Spinal cord (tissue), 10 donors: ENCODE results near the gene ZNF697. TPM values are rescaled to one million over a fixed set of nuclear protein-coding genes. Genes with fewer than 3 reads are reported as not detected.
"Not testable (repeated sequence)": the region's sequence is repeated elsewhere in the genome, so short reads cannot be mapped to it uniquely, and the experiment has no call there.

Experiments used
- DNase-seq, 6 donors: peaks; one replicate each; pipeline versions ENCODE4 v3.0.0 to v3.0.0-alpha.2; 2013 to 2015; ENCODE audit warnings: low spot score in 6 of 6, low read depth in 4 of 6
- H3K27ac ChIP-seq: one replicate; pipeline ENCODE4 v1.5.1; 2013; ENCODE audit warnings: low read depth, low read length, control low read depth
- H3K27me3 ChIP-seq: one replicate; pipeline ENCODE4 v1.6.1; 2013; ENCODE audit warnings: low read length; ENCODE audit not compliant: control insufficient read depth, insufficient read depth
- H3K36me3 ChIP-seq: one replicate; pipeline ENCODE4 v1.6.1; 2013; ENCODE audit warnings: low read length; ENCODE audit not compliant: control insufficient read depth, insufficient read depth
- H3K4me1 ChIP-seq: one replicate; pipeline ENCODE4 v1.6.1; 2013; ENCODE audit warnings: low read length; ENCODE audit not compliant: control insufficient read depth, insufficient read depth
- H3K4me3 ChIP-seq: one replicate; pipeline ENCODE4 v1.5.1; 2013; ENCODE audit warnings: low read depth, low read length, control low read depth
- H3K9me3 ChIP-seq: one replicate; pipeline ENCODE4 v1.6.1; 2013; ENCODE audit warnings: low read length; ENCODE audit not compliant: control insufficient read depth, insufficient read depth
- WGBS: methylation state at CpG from one replicate; pipeline ENCODE4 v1.1.5; 2013; ENCODE audit warnings: missing lambda C conversion rate; ENCODE audit not compliant: insufficient coverage; 5-methylcytosine and 5-hydroxymethylcytosine counted together
- polyA plus RNA-seq, 2 donors: library from polyadenylated mRNA; unstranded; fragments of 120-200 nt; gene quantifications; one replicate each; pipeline ENCODE4 v1.2.1, GENCODE V29; 2013; ENCODE audit not compliant: insufficient read length in 2 of 2
- total RNA-seq, 2 donors: library from RNA; depleted of rRNA in 1 of 2; stranded (reverse); fragments of 120-200 nt in 1 of 2; fragments of >200 nt in 1 of 2; gene quantifications; one replicate each; pipeline versions ENCODE4 v1.2.3 to v1.2.4, GENCODE V29; 2013 to 2014
- donor health status: healthy.

Gene ZNF697
- total and polyA plus RNA-seq, 4 donors: 11.3 to 15.5 (median 12.7) TPM

DNA sequence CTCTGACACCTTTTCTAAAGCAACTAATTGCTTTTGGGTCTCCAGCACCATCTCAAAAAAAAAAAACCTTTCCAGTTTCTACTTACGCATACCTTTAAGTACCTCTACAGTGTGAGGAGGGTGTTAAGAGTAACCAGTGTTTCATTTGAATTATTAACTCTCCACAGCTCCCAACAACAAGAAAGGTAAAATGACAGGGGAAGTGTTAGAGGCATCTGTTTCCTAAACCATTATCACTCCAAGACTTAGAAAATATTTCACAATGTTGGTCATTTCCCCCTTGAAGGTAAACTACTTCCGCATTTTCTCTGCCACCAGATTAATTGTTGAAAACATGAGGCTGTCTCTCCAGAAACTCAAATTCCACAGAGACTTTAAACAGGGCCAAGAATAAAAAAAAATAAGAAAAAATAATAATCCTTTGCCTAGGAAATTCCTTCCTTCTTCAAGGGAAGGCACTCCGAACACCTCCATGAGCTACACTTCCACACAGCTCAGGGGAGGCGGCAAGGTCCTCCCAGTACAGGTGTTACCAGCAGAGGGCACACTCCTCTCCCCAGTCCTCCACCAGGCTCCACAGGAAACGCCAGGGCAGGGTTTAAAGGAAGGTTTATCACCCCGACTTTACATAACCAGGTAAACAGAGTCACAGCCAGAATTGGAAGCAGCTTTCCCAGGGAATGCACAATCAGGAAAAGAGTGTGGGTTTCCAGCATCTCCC, 40.8 kb downstream of the ZNF697 start:
- not testable (repeated sequence) for H3K9me3 ChIP-seq, H3K27ac ChIP-seq, H3K36me3 ChIP-seq, H3K4me3 ChIP-seq, H3K4me1 ChIP-seq, H3K27me3 ChIP-seq, DNase-seq
- WGBS: no CpG with 5 or more reads among the region's 6 CpGs

DNA sequence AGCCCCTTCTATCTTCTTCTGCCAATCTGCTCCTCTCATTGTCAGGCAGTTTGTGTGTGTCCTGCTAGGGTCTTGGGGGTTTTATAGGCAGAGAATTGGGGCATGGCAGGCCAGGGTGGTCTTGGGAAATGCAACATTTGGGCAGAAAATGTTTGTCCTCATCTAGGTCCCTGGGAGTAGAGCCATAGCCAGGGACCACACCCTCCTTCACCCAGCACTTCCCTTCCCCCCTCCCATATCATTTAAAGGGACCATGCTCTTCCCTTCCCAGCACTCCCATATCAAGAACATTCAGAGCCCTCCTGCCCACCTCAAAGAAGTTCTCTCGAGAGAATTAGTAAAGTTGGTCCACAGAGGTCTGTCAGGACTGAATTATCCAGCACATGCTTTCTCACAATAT, 41.7 kb downstream of the ZNF697 start:
- no peaks in the 10 kb centered on the region for H3K36me3 ChIP-seq
- no peak overlapping the region for H3K27ac ChIP-seq
- WGBS: 100% methylated on average over 1 of the region's 1 CpG

DNA sequence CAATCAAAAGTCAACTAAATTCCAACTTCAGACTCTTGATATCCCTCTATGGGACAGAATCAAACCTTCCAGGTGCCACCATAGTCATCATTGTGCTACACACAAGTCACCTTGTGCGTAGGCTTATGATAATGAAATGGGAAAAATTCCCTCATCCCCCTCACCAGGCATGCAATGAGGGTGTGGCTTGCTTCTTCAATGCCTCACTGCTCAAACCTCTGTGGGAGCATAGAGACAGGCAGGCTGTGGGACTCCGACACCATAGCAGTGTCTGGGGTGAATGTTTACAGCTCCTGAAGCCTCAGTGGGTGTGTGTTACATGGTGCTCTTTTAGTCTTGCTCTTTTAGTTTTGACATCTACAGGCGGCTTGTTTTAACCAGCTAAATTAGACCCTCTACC, 42.4 kb downstream of the ZNF697 start:
- no peaks in the 10 kb centered on the region for H3K4me1 ChIP-seq
- no peak overlapping the region for H3K4me3 ChIP-seq
- H3K27me3 ChIP-seq: no peaks in the 10 kb centered on the region
- no peak overlapping the region for H3K27ac ChIP-seq
- no CpG with 5 or more reads among the region's 3 CpGs for WGBS
- no peaks in the 10 kb centered on the region for H3K36me3 ChIP-seq
- DNase-seq: no peak
- H3K9me3 ChIP-seq: no peaks in the 10 kb centered on the region

More for the DNA sequence above, 41.7 kb downstream of the ZNF697 start:
- Histone ChIP-seq H3K4me3 (no peak overlapping the region), H3K27me3 (peaks cover 2% of the 10 kb centered on the region), H3K4me1 (no peaks in the 10 kb centered on the region), H3K9me3 (no peaks in the 10 kb centered on the region)
- no peak for DNase-seq

DNA sequence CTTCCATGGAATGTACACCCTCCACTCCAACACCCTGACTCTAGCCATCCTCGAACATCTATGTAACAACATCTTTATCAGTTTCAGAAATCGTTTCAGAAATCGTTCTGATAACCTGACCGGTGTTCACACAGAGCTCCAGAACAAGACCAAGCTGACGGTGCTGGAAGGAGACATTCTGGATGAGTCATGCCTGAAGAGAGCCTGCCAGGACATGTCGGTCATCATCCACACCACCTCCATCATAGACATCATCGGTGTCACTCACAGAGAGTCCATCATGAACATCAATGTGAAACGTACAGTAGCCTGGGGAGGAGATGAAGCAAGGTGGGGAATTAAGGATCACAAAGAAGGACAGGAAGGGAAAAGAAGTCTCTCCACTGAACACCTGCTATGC, 43.0 kb downstream of the ZNF697 start:
- not testable (repeated sequence) for H3K9me3 ChIP-seq, DNase-seq, H3K27me3 ChIP-seq, H3K36me3 ChIP-seq, H3K4me3 ChIP-seq, H3K4me1 ChIP-seq, H3K27ac ChIP-seq
- WGBS: 95% methylated on average over 5 of the region's 8 CpGs

DNA sequence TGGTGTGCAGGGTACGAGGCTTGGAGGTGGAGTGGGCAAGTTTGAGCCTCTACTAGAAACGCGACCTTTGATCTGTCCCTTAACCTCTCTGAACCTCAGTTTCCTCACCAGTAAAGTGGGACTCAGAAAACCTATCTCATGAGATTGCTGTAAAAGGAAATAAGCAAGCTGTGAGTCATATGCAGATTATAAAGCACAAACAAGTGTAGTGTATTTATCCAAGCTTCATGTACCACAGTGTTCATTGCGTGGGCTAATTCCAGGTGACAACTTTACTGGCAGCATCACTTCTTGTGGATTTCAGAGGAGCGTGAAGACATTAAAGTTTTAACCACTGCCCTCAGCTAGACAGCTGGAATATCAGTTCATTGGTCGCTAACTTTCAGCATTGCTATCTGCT, 44.4 kb downstream of the ZNF697 start:
- DNase-seq: no peak
- H3K4me1 ChIP-seq: no peaks in the 10 kb centered on the region
- H3K9me3 ChIP-seq: no peaks in the 10 kb centered on the region
- no peaks in the 10 kb centered on the region for H3K36me3 ChIP-seq
- 96% methylated on average over 3 of the region's 6 CpGs for WGBS
- no peaks in the 10 kb centered on the region for H3K27me3 ChIP-seq
- no peak overlapping the region for H3K4me3 ChIP-seq
- H3K27ac ChIP-seq: no peak overlapping the region

DNA sequence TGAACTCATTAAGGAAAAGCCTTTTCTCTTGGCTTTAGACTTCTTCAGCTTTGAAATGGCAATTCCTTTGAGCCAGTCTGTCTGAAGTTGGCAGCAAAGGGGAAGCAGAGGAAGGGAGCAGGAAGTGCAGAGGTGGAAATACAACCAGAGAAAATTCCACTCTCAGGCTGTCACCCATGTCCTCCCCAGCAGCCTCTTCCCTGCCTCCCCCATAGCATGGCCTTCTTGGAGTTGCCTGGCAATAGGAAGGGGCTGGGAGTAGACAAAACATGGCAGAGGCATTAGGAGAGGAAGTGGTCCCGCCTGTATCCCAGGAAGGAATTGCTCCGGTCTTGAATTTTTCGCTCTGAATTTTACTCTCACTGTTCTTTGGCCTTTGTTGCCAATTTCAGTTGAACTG, 44.8 kb downstream of the ZNF697 start:
- not testable (repeated sequence) for DNase-seq
- WGBS: 100% methylated on average over 1 of the region's 3 CpGs

DNA sequence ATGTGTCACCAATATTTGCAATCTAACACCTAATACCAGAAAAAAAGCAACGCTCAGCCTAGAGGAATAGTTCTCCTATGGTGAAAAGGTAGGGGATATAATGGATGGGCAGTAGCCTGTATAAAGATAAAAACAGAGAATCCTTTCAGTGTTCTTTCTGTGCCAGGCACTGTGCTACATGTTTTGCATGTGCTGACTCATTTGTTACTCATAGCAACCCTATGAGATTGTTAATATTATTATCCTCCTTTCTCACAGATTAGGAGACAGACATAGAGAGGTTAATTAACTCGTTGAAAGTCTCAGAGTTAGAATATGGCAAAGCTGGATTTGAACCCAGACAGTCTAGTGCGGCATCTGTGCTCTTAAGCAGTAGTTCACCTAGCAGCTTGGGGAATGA, 45.3 kb downstream of the ZNF697 start:
- not testable (repeated sequence) for H3K4me1 ChIP-seq, H3K36me3 ChIP-seq, H3K4me3 ChIP-seq, DNase-seq, H3K27ac ChIP-seq, H3K9me3 ChIP-seq, H3K27me3 ChIP-seq
- 86% methylated on average over 1 of the region's 3 CpGs for WGBS

More for the DNA sequence above, 44.8 kb downstream of the ZNF697 start:
- H3K36me3 ChIP-seq, H3K9me3 ChIP-seq, H3K27me3 ChIP-seq, H3K27ac ChIP-seq, H3K4me1 ChIP-seq, H3K4me3 ChIP-seq: not testable (repeated sequence)

DNA sequence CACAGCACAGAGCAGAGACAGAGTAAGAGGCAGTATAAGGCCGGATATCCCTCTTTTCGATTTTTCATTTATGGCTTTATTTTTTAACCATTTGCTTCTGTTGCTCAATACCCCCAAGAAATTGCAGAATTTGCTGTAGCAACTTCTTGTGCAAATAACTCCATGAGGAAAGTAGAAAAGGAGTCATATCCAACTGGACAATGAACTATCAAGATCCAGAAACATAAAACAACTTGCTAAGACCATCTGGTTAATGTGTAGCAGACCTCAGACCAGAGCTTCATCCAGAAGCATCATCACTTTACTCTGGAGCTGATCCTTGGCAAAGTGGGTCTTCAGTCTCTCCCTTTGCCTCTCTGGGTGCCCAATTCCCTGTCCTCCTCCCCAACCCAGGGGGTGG, 45.9 kb downstream of the ZNF697 start:
- no peak overlapping the region for H3K27ac ChIP-seq
- no peak for DNase-seq
- no CpG with 5 or more reads among the region's 2 CpGs for WGBS
- no peaks in the 10 kb centered on the region for H3K36me3 ChIP-seq
- no peaks in the 10 kb centered on the region for H3K9me3 ChIP-seq
- H3K4me1 ChIP-seq: no peaks in the 10 kb centered on the region
- no peaks in the 10 kb centered on the region for H3K27me3 ChIP-seq
- H3K4me3 ChIP-seq: no peak overlapping the region

DNA sequence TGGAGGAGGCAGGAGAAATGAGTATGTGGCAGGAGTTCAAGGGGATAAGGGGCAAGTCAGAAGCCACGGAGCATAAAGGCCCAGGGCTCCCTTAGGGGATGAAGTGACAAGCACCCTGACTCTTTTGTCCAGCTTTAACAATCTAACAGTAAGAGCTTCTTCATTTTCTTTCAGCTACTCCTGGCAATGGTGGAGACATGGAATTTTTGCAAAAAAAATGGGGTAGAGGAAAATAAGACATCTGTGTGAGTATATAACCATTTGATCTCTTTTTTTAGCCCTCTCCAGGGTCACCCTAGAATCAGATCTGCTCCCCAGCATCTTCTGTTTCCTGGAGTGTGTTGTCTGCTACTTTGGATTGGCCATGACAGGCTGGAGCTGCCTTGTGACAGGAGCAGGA, 47.1 kb downstream of the ZNF697 start:
- Histone ChIP-seq H3K9me3 (no peaks in the 10 kb centered on the region), H3K27ac (no peak overlapping the region), H3K36me3 (no peaks in the 10 kb centered on the region), H3K4me3 (no peak overlapping the region), H3K27me3 (no peaks in the 10 kb centered on the region), H3K4me1 (no peaks in the 10 kb centered on the region)
- DNase-seq: no peak
- no CpG with 5 or more reads among the region's 1 CpG for WGBS

DNA sequence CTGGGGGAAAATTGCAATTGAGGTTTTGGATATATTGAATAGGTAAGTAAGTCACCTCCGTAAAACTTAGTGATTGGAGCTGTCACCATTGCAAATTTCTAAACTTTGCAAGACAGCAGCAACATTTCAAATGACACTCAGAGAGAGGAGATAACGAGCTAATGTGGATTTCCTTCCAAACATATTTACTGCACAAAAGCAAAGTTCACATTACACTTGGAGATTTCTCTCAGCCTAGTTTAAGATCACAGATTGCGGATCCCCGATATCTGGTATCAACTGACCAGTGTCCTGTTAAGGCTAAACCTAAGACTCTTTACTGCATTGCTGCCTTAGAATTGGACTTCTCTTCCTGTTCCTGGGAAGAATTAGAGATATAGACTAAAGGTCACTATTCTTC, 47.5 kb downstream of the ZNF697 start:
- no peaks in the 10 kb centered on the region for H3K9me3 ChIP-seq
- WGBS: 90% methylated on average over 2 of the region's 4 CpGs
- H3K4me3 ChIP-seq: no peak overlapping the region
- H3K27ac ChIP-seq: no peak overlapping the region
- no peaks in the 10 kb centered on the region for H3K4me1 ChIP-seq
- H3K36me3 ChIP-seq: no peaks in the 10 kb centered on the region
- no peak for DNase-seq
- H3K27me3 ChIP-seq: no peaks in the 10 kb centered on the region
